Aorta (tissue), 5 donors: ENCODE measurements around the gene DSC1. TPM values are rescaled to one million over a fixed set of nuclear protein-coding genes. Genes with fewer than 3 reads are reported as not detected.
A peak's percentile ranks its signal among the peaks of the same experiment; 100 is the strongest.

Source experiments
- ATAC-seq: fragments of 200-7000 bp; cut with Tn5 transposase; one replicate; pipeline ENCODE4 v1.9.1; 2022; ENCODE audit warnings: moderate library complexity; ENCODE audit not compliant: low FRiP score
- DNase-seq, 2 donors: peaks; one replicate each; pipeline ENCODE4 v3.0.0-alpha.2; 2020
- H3K27ac ChIP-seq, 2 donors: one replicate each; pipeline ENCODE4 v1.5.1; 2013; ENCODE audit warnings: low read length in 2 of 2, mild to moderate bottlenecking in 2 of 2, moderate library complexity in 2 of 2, control low read depth in 1 of 2, inconsistent platforms in 1 of 2, low read depth in 1 of 2
- H3K27me3 ChIP-seq, 2 donors: one replicate each; pipeline ENCODE4 v1.6.1; 2013; ENCODE audit warnings: control low read depth in 1 of 2, low read length in 1 of 2, mild to moderate bottlenecking in 1 of 2, moderate library complexity in 1 of 2; ENCODE audit not compliant: insufficient read depth in 2 of 2, control insufficient read depth in 1 of 2
- H3K36me3 ChIP-seq, 2 donors: one replicate each; pipeline ENCODE4 v1.6.1; 2013; ENCODE audit warnings: control low read depth in 1 of 2, low read length in 1 of 2, mild to moderate bottlenecking in 1 of 2; ENCODE audit not compliant: insufficient read depth in 2 of 2, control insufficient read depth in 1 of 2
- H3K4me1 ChIP-seq, 2 donors: one replicate each; pipeline ENCODE4 v1.6.1; 2013; ENCODE audit warnings: low read length in 2 of 2, control low read depth in 1 of 2, mild to moderate bottlenecking in 1 of 2, moderate library complexity in 1 of 2; ENCODE audit not compliant: insufficient read depth in 2 of 2, control insufficient read depth in 1 of 2
- H3K4me3 ChIP-seq, 2 donors: one replicate each; pipeline ENCODE4 v1.5.1; 2013; ENCODE audit warnings: low read length in 2 of 2, control low read depth in 1 of 2, mild to moderate bottlenecking in 1 of 2
- H3K9me3 ChIP-seq: one replicate; pipeline ENCODE4 v1.6.1; 2013; ENCODE audit warnings: mild to moderate bottlenecking, low read length; ENCODE audit not compliant: control insufficient read depth
- WGBS, 2 donors: extraction: QIAGEN DNeasy Blood & Tissue Kit; methylation state at CpG; one replicate each; pipeline ENCODE4 v1.1.7; 2013; 5-methylcytosine and 5-hydroxymethylcytosine counted together
- intact Hi-C, 2 donors: fragments of 100-400 bp; cut with DNase I; formaldehyde crosslinking; loops; one replicate each; pipeline versions ENCODE4 v1.14.2 to v1.15.0; 2022
- polyA plus RNA-seq, 2 donors: library from polyadenylated mRNA; stranded (reverse); fragments of 200-250 nt; gene quantifications; one replicate each; pipeline ENCODE4 v1.2.3, GENCODE V29; 2013
- total RNA-seq, 2 donors: library from RNA; stranded (reverse); fragmentation: NEBNext Ultra II Directional; extraction: Animal tissue kit (Norgen Biotek cat#: 25700); gene quantifications; one replicate each; pipeline ENCODE4 v1.2.1, GENCODE V29; 2021
- donor health status: healthy with polysubstance abuse.
- donor health status: Bipolar disorder and iron deficiency.
- donor health status: DM: no; HTN: no; CAD: no.
- donor health status: DM: no; HTN: no; CAD: no.
- donor health status: DM: yes; HTN: yes; CAD: no.

Gene DSC1
- total and polyA plus RNA-seq, 4 donors, result not detected

DNA sequence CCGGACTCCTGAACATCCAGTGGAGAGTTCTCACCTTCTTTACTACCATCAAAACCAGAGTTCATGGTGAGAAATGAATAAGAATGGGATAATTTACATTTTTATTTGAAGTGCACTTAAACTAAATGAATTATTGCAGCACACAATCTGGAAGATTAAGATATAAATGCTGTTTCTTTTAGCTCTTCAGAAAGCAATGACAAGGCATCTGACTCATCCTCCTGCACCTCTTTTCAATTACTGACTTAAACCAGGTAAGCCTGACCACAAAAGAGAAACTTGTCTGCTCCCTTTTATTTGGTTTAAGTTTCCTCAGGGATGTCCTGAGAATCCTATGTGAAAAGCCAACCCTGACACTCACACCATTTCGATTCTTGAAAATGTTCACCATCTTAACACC lies 59.7 kb downstream of the DSC1 start:
- Histone ChIP-seq H3K4me1 (no peaks in the 10 kb centered on the region), H3K27me3 (no peaks in the 10 kb centered on the region), H3K36me3 (no peaks in the 10 kb centered on the region), H3K9me3 (no peaks in the 10 kb centered on the region), H3K27ac (no peak overlapping the region), H3K4me3 (no peak overlapping the region)
- 84 to 92% methylated on average over 2 of the region's 2 CpGs for WGBS, 2 donors
- intact Hi-C loops, result no loop called here
- ATAC-seq (no peak), DNase-seq (no peak)

DNA sequence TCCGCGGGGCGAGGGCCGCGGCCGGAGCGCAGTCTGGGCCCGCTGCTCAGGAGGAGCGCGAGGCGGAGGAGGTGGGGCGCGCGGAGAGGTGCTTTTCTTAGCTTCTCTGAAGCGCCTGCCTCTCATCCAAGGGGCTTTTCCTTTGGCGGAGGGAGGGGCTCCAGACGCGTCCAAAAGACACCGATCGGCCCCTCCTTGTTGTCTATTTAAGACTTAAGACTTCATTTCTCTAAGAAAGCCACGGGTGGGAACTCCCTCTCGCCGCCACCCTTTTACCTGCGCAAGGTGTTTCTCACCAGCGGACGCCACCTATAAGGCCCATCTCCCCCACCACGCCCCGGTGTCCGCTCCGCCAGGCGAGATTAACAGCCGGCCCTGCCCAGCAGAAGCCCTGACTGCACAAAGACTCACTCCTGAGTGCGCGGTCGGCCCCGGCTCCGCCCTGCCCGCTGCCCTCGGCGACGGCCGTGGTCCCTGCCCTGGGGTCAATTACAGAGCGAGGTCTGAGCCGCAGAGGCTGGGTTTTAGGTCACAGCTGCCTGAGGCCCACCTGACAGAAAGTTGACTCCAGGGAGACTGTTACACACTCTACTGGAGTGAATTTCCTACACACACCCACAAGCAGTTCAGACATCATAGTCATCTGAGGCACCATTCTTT lies 60.5 kb downstream of the DSC1 start, which contains the start of gene DSC2:
Gene DSC2 (minus strand): TSS at position 397 of the 660 bp plus-strand sequence. CDS start 450 bp downstream, outside the sequence.
- Histone ChIP-seq H3K4me3 (peak within 1 kb of the TSS in 1 of 2 donors; percentile 4), H3K27me3 (no peaks in the 10 kb centered on the region), H3K27ac (no peak within 1 kb of the TSS), H3K4me1 (no peaks in the 10 kb centered on the region), H3K36me3 (no peaks in the 10 kb centered on the region), H3K9me3 (no peaks in the 10 kb centered on the region)
- ATAC-seq, result peak; percentile 67
- 7 to 9% methylated on average over 43 to 44 of the region's 44 CpGs for WGBS, 2 donors
- DNase-seq, result peak; percentile 55 to 77
- intact Hi-C loops, result no loop called here

DNA sequence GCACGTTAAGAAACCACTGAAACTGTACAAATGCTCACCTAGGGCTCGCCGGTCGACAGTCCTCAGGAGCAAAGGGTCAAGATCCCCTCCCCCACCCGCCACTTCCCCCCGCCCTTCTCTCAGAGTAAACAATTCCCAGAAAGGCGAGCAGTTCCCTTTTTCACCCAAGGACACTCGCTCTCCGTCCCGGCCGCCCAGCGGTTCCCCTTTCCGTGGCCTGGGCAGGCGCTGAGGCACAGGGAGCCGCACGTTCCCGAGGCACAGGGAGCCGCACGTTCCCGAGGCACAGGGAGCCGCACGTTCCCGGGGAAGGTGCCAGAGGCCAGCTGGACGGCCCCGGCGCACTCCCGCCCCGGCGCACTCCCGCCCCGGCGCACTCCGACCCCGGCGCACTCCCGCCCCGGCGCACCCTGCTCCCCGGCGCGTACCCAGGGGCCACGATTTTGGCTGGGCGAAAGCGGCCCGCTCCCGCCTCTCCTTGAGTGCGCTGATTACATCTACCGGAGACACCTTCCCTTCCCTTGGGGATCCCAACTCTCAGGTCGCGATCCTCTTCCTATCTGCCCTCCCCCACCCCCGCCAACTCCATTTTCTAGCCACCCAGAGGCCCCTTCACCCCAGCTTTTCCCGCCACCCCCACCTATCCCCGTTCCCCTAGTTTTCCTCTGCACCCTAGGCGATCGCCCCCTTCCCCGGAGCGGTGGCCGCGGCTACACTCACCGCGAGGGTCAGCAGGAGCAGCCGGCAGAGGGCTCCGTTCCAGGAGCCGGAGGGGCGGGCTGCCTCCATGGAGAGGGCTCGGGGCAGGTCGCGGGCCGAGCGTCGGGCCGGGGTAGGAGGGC lies 61.3 kb downstream of the DSC1 start:
- H3K27me3 ChIP-seq, result no peaks in the 10 kb centered on the region
- H3K9me3 ChIP-seq, result no peaks in the 10 kb centered on the region
- H3K4me3 ChIP-seq, result peak overlapping the region in 1 of 2 donors; percentile 4
- DNase-seq (peak; percentile 85 to 89), ATAC-seq (peak; percentile 66)
- H3K27ac ChIP-seq, result no peak overlapping the region
- H3K4me1 ChIP-seq, result no peaks in the 10 kb centered on the region
- H3K36me3 ChIP-seq, result no peaks in the 10 kb centered on the region
- intact Hi-C loops, result no loop called here
- 1% methylated on average over 68 to 72 of the region's 72 CpGs for WGBS, 2 donors

DNA sequence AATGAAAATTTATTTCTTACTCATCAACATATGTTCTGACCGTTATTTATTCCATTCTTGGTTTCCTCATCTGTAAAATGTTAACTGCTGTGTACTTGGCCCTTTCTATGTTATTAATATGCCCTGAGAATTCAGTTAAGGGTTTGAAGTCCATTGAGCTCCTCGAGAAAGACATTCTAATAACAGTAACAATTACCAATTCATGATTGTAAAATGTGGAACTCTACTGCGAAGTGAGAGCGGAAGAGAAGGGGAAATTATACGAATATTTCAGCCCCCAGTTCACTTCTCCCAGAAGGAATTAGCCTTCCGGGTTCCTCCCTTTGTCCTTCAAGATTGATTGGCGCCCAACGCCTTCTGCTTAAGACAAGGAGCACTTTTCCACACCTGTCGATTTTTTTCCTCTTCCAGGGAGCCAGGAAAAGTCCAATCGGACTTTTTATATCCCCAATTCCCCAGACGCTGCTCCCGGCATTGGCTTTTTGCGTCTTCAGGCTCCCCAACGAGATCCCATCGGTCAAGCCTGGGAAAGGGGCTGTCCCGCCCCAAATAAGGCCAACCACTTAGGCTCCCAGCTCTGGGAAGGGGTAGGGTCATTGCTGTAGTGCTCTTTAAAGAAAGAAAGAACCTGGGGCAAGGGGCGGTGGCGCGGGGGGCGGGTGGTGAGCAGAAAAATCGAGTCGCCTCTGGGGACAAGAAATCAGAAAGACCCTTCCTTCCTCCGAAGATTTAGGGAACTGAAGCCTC lies 62.0 kb downstream of the DSC1 start:
- intact Hi-C loops, result no loop called here
- ATAC-seq (peak; percentile 30), DNase-seq (no peak)
- WGBS, 2 donors, result 21 to 27% methylated on average over 23 of the region's 23 CpGs
- H3K27me3 ChIP-seq, result no peaks in the 10 kb centered on the region
- H3K9me3 ChIP-seq, result no peaks in the 10 kb centered on the region
- no peaks in the 10 kb centered on the region for H3K4me1 ChIP-seq
- no peak overlapping the region for H3K4me3 ChIP-seq
- no peaks in the 10 kb centered on the region for H3K36me3 ChIP-seq
- H3K27ac ChIP-seq, result no peak overlapping the region

DNA sequence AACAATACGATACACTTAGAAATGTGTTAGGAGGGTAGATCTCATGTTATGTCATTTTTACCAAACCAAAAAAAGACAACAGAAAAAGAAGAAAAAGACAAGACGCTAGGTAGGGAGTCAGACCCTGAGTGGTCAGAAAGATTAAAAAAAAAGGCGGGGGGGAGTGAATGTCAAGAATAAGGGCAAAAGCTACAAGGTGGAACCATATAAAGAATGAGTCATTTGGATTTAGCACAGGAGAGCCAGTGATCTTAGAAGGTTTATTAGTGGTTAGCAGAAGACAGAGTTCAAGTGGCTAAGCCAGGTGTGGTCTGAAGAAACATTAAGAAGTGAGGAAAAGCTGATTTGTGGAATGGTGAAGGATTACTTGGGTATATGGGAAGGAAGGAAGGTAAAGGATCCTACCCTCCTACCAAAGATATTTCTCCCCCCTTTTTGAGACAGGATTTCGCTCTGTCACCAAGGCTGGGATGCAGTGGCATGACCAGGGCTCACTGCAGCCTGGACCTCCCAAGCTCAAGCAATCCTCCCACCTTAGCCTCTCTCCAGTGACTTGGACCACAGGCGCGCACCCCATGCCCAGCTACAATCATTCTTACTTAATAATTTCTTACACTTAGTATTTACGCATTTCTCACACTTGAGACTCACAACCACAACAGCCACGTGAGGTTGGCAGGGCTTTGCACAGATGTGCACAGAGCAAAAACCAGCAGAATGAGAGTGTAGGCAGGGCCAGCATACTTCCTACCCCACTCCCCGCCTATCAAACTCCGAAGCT lies 63.0 kb downstream of the DSC1 start:
- Histone ChIP-seq H3K27ac (no peak overlapping the region), H3K4me1 (no peaks in the 10 kb centered on the region), H3K36me3 (no peaks in the 10 kb centered on the region), H3K4me3 (no peak overlapping the region), H3K9me3 (no peaks in the 10 kb centered on the region), H3K27me3 (no peaks in the 10 kb centered on the region)
- WGBS, 2 donors, result 94 to 96% methylated on average over 10 of the region's 10 CpGs
- no peak for ATAC-seq
- intact Hi-C loops, result no loop called here
- no peak for DNase-seq

DNA sequence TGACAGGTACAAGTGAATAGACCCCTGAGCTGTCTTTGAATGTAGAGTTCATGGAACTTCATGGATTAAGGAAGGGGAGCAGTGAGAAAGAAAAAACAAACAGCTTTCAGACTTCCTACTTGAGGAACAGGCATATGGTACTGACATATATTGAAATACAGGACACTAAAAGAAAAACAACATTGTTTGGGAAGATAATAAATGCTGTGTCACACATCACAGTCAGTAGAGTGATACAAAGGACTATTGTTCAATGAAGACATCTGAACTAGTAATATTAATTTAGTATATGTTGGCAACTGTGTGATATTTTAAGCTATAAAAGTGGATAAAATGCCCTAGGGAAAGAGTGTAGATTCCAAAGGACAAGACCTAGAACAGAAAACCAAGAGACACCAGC lies 63.8 kb downstream of the DSC1 start:
- no peak overlapping the region for H3K4me3 ChIP-seq
- H3K9me3 ChIP-seq, result no peaks in the 10 kb centered on the region
- no peak overlapping the region for H3K27ac ChIP-seq
- no peaks in the 10 kb centered on the region for H3K27me3 ChIP-seq
- H3K4me1 ChIP-seq, result no peaks in the 10 kb centered on the region
- ATAC-seq, result no peak
- no peaks in the 10 kb centered on the region for H3K36me3 ChIP-seq
- intact Hi-C loops, result no loop called here
- DNase-seq, result no peak

DNA sequence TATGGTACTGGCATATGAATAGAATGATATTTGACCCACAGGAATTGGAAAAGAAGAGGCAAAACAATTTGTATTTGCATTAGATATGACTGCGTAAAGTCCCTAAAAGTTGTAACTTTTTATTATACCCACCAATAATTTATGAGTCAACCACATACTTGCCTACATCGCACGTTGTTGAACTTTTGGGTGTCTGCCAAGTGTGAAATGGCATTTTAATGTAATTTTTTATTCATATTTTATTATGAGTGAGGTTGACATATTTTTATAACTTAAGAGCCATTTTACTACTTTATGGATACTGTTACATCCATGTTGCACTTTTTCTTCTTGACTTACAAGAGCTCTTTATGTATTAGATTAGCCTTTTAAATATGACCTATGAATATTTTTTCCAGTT lies 65.0 kb downstream of the DSC1 start:
- Histone ChIP-seq H3K9me3 (no peaks in the 10 kb centered on the region), H3K27me3 (no peaks in the 10 kb centered on the region), H3K27ac (no peak overlapping the region), H3K36me3 (no peaks in the 10 kb centered on the region), H3K4me1 (no peaks in the 10 kb centered on the region), H3K4me3 (no peak overlapping the region)
- ATAC-seq (no peak), DNase-seq (no peak)
- intact Hi-C loops, result no loop called here
- WGBS, 2 donors, result 58 to 60% methylated on average over 3 of the region's 3 CpGs

DNA sequence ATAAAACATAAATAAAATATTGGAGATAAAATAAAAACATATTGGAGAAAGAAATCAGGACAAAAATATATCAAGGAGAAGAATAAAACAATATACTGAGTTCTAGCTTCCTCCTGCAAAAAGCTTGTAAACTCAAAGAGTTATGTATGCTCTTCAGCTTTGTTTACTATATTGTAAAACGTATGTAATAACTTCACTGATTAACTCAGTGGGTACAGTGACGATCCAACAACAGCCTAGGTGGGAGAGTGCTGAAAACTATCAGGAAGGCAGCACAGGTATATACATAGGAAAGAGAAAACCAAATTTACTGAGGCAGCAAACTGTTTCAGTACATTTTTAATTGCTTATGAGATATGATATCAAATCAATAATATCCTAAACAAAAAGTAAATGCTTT lies 68.8 kb downstream of the DSC1 start:
- no peaks in the 10 kb centered on the region for H3K4me1 ChIP-seq
- ATAC-seq (no peak), DNase-seq (no peak)
- no peaks in the 10 kb centered on the region for H3K9me3 ChIP-seq
- no peak overlapping the region for H3K4me3 ChIP-seq
- H3K36me3 ChIP-seq, result no peaks in the 10 kb centered on the region
- intact Hi-C loops, result no loop called here
- 84 to 87% methylated on average over 2 of the region's 2 CpGs for WGBS, 2 donors
- no peak overlapping the region for H3K27ac ChIP-seq
- no peaks in the 10 kb centered on the region for H3K27me3 ChIP-seq
